NCI-H748 (cell line): ENCODE results near the gene XRCC1.
A peak's percentile ranks its signal among the peaks of the same experiment; 100 is the strongest.
"Not testable (repeated sequence)": the region's sequence is repeated elsewhere in the genome, so short reads cannot be mapped to it uniquely, and the experiment has no call there.

Experiments used
- DNase-seq: peaks from one replicate; lab custom pipeline; 2025; ENCODE audit not compliant: unreplicated experiment; lab: John Stamatoyannopoulos, UW

The XRCC1 gene

DNA sequence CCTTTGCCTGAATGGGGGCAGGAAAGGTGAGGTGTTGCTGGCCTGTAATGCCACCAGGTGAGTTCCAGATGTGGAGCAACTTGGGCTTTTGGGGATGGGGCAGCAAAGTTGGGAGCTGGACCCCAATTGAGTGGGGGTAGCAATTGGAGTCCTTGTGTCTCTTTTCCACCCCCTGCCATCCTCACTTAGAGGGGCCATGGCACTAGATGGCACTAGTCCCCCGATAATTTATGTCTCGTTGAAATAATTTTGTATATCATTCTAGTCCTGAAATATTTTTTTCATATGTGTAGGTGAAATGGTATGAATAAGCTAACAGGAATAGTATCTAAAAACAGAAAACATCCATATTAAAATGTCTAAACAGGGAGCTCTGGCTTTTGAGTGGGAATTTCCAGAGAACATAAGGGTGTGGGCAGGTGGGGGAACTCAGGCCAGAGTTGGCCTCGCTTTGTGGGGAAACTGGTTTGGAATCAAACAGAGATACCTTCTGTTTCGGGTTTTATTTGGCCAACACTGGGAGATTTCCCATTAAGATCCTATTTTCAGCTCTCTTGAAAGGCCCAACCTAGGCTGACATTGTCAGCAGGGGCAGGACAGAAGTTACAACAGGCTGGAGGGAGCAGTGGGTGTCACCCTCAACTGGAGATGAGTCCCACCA lies 24.4 kb upstream of the XRCC1 start:
- no peak for DNase-seq

GRCh38 chr19:43598445-43599240 lies 23.3 kb upstream of the XRCC1 start:
- no peak for DNase-seq

- no peak for DNase-seq
Measured at GRCh38 chr19:43597876-43598275, 22.5 kb upstream of the XRCC1 start.

GRCh38 chr19:43596842-43597461 lies 21.6 kb upstream of the XRCC1 start:
- DNase-seq: peak; percentile 39

GRCh38 chr19:43595999-43596841 lies 20.9 kb upstream of the XRCC1 start, which contains the start of the genes IRGQ and ZNF576:
Gene IRGQ, minus strand, starts transcription at chr19:43596134. Its CDS starts 796 bp downstream, at chr19:43595338.
Gene ZNF576, plus strand, starts transcription at chr19:43596595. Its CDS starts 514 bp downstream, at chr19:43597109.
- peak; percentile 100 for DNase-seq

DNA sequence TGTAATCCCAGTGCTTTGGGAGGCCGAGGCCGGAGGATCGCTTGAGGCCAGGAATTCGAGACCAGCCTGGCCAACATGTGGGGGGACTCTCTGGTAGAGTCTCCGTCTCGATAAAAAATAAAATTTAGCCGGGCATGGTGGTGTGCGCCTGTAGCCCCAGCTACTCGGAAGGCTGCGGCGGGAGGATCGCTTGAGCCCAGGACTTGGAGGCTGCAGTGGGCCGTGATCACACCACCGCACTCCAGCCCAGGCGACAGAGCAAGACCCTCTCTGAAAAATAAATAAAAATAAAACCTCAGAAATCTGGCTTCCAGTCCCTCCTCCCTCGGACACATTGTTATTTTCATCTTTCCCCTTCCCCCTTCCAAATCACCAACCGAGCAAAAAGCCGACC lies 20.3 kb upstream of the XRCC1 start:
- peak; percentile 64 for DNase-seq

GRCh38 chr19:43594710-43595604 lies 19.6 kb upstream of the XRCC1 start:
- peak; percentile 88 for DNase-seq

DNA sequence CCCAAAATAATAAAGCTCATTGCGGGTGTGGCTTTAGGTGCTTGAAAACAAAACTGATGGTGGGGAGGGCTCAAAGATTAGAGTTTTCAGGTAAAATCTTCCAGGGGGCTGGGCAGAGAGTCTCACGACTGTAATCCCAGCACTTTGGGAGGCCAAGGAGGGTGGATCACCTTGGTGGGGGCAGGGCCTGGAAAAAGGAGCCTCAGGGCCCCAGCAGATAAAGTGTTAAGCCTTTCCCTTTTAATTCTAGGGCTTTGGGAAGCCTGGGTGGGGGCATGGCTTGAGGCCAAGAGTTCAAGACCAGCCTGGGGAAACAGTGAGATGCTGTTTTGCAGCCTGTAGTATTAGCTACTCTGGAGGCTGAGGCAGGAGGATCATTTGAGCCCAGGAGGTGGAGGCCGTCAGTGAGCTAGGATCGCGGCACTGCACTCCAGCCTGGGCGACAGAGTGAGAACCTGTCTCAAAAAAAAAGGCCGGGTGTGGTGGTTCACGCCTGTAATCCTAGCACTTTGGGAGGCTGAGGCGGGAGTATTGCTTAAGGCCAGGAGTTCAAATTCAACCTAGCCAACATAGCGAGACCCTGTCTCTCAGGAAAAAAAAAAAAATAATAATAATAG lies 18.9 kb upstream of the XRCC1 start:
- DNase-seq: no peak

- DNase-seq: no peak
Measured at GRCh38 chr19:43592800-43593350, 17.5 kb upstream of the XRCC1 start.

DNA sequence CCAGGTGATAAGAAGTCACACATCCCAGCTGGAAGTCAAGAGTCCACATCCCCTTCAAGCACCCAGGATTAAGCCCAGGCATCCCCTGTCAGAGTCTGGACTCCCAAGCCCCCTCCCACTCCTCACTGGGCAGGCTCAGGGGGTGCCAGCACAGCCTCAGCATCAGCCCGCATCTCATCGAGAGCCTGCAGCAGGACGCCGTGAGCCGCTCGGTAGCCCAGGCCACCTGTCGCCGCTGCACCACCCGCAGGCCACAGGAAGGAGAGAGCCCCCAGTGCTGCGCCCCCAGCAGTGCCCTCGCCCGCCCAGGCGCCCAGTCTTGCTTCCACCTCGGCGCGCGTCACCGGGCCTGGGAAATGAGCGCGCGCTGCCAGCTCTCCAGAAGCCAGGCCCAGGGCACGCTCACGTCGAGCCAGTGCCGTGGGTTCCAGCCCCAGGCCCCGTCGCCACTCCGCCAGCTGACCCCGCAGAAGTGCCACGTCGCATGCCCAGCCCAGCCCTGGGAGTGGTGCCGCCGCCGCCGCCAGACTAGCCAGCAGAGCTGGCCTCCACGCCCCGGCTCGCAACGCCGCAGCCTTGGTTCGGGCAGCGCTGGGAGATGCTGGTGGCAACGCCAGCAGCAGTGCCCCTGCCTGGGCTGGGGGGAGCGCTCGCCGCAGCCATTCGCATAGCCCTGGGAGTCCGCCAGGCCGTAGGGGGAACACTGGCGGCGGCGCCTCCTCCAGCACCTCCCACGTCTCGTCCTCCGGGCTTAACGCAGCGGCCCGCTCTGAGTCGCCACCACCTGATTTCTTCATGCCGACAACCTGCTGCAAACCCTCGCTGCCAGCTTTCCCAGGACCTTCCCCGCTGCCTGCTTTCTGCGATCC lies 16.8 kb upstream of the XRCC1 start:
- DNase-seq: no peak

DNA sequence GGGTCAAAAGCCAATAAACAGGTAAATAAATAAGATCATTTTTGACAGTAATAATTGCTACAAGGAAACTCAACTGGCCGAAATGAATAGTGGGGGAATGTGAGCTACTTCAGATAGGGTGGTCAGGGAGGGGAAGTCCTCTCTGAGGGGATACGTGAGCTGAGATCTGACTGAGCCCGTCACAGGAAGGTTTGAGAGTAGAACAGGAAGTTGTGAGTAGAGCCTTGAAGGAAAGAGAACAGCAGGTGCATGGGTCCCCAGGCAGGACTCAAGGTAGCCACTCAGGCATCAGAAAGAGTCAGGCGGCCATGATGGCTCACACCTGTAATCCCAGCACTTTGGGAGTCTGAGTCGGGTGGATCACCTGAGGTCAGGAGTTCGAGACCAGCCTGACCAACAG lies 14.4 kb upstream of the XRCC1 start:
- DNase-seq: no peak

- no peak for DNase-seq
Measured at GRCh38 chr19:43589277-43589676, 13.9 kb upstream of the XRCC1 start.

GRCh38 chr19:43587029-43587428 lies 11.7 kb upstream of the XRCC1 start:
- not testable (repeated sequence) for DNase-seq

DNA sequence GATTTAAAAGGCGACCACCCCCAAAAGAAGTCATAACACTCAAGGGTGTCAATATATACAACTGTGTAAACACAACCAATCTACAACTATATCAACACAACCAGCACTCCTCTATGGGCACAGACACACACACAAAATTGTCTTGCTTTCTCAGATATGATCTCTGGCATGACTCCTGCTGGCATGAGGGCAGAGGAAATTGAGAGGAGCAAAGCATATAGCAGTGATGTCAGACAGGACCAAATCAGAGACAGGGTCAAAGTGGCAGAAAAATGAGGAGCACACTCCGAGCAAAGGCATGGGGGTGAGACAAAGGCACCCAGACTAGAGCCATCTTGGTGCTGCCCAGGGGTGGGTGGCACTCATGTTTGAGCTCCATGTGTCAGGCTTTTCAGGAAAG lies 11.0 kb upstream of the XRCC1 start:
- no peak for DNase-seq

DNA sequence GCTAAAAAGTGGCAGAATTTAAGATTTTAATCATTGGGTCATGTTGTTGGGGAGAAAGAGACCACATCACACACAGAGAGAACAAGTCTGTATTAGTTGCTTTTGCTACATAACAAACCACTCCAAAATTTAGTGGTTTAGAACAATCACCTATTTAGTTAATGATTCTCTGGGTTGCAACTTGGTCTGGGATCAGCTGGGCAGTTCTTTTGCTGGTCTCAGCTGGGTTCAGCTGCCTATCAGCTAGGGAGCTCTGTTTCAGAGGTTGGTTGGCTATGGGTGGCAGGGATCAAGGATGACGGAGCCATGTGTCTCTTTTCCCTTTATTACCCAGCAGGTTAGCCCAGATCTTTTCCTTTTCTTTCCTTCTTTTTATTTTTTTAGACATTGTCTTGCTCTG lies 9.2 kb upstream of the XRCC1 start:
- DNase-seq: no peak

GRCh38 chr19:43582495-43582894 lies 7.2 kb upstream of the XRCC1 start:
- DNase-seq: no peak

DNA sequence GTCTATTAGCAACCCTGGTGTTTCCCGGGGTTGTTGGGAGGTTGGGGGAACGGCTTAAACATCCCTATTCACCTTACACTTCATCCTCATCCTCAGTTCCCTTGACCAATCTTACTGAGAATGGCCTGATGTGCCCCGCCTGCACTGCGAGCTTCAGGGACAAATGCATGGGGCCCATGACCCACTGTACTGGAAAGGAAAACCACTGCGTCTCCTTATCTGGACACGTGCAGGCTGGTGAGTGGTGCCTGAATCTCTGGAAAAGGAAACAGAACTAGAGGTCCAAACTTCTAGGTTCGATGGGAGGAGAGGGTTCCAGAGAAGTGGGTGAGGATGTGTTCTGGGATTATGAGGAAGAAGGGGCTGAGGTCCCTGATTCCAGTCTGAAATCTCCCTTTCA lies 6.1 kb upstream of the XRCC1 start:
- DNase-seq: no peak

GRCh38 chr19:43578787-43579186 lies 3.5 kb upstream of the XRCC1 start:
- no peak for DNase-seq
